ENCODE data around the gene ZBTB34.

- TF ChIP-seq POLR2AphosphoS5 (IDR thresholded peaks at IDR 0.05; ENCODE audit: low read depth, low read length) (no peak), TAF1 (IDR thresholded peaks at IDR 0.05; ENCODE audit: low read depth, low read length) (no peak), POLR2A (IDR thresholded peaks at IDR 0.05; ENCODE audit: low read depth, low read length) (no peak), POU2F2 (IDR thresholded peaks at IDR 0.05; ENCODE audit: low read depth, low read length) (no peak), SPI1 (IDR thresholded peaks at IDR 0.05; ENCODE audit: low read depth, low read length) (no peak)
Observed at GRCh38 chr9:126818482-126818881, 42.0 kb upstream of the ZBTB34 start.

Data from GM12891 (cell line).